ENCODE measurements around the gene SP3. TPM values are rescaled to one million over a fixed set of nuclear protein-coding genes. Genes with fewer than 3 reads are reported as not detected.

The SP3 gene
- total and polyA plus RNA-seq, 2 of the 8 experiments (the other 6 are each of a cell fraction or from before 2014, with no cell fraction given): 31.0 to 92.1 TPM

- TF ChIP-seq CHD1 (IDR thresholded peaks at IDR 0.05; ENCODE audit: low read depth, low read length): no peak; the same call in 1 of the 2 replicates
- peak in 1 of 2 experiments; percentile 32; a peak in 2 of 3 replicates for TF ChIP-seq POLR2A (IDR thresholded peaks at IDR 0.05; ENCODE audit: control extremely low read depth in 1 of 2, low read depth in 2 of 2, low read length in 2 of 2)
- TF ChIP-seq JUND (IDR thresholded peaks at IDR 0.05; ENCODE audit: low read length): no peak
- peak; percentile 46; the same call in 1 of the 2 replicates for TF ChIP-seq CREB1 (IDR thresholded peaks at IDR 0.05)
- no peak for TF ChIP-seq EZH2 (IDR thresholded peaks at IDR 0.05; ENCODE audit: low read depth, low read length, severe bottlenecking)
- no peak for TF ChIP-seq SIX5 (IDR thresholded peaks at IDR 0.05; ENCODE audit: low read depth, low read length)
- no peak for TF ChIP-seq CBX8 (IDR thresholded peaks at IDR 0.05; ENCODE audit: borderline replicate concordance, low read depth, low read length)
- no peak for TF ChIP-seq FOSL1 (IDR thresholded peaks at IDR 0.05; ENCODE audit: insufficient read depth, low read depth, low read length)
- no peak; the same call in 1 of the 2 replicates for TF ChIP-seq POLR2AphosphoS5 (IDR thresholded peaks at IDR 0.05; ENCODE audit: low read depth, low read length)
- no peak for TF ChIP-seq YY1 (IDR thresholded peaks at IDR 0.05; ENCODE audit: low read depth, low read length)
- no peak for TF ChIP-seq CBX5 (IDR thresholded peaks at IDR 0.05; ENCODE audit: low read depth, low read length)
- no peak for TF ChIP-seq CEBPB (IDR thresholded peaks at IDR 0.05; ENCODE audit: low read depth, low read length)
- TF ChIP-seq CHD2 (IDR thresholded peaks at IDR 0.05; ENCODE audit: low read length): peak; percentile 86
- TF ChIP-seq CTBP2 (IDR thresholded peaks at IDR 0.05; ENCODE audit: borderline replicate concordance, insufficient read depth, insufficient read length, low read length): peak; percentile 43
- TF ChIP-seq BRCA1 (IDR thresholded peaks at IDR 0.05; ENCODE audit: low read depth, low read length): no peak
- peak; percentile 98 for TF ChIP-seq ASH2L (IDR thresholded peaks at IDR 0.05; ENCODE audit: low read length)
- no peak for TF ChIP-seq HDAC6 (IDR thresholded peaks at IDR 0.05; ENCODE audit: low read depth, low read length)
- no peak for TF ChIP-seq HDAC2 (IDR thresholded peaks at IDR 0.05; ENCODE audit: borderline replicate concordance in 1 of 2, low read depth in 2 of 2, low read length in 2 of 2)
- no peak for TF ChIP-seq BACH1 (IDR thresholded peaks at IDR 0.05; ENCODE audit: low read length)
- TF ChIP-seq TCF12 (IDR thresholded peaks at IDR 0.05; ENCODE audit: low read depth, low read length): no peak
- TF ChIP-seq KDM1A (IDR thresholded peaks at IDR 0.05; ENCODE audit: borderline replicate concordance, low read length): no peak
- no peak for TF ChIP-seq BCL11A (IDR thresholded peaks at IDR 0.05; ENCODE audit: low read depth in 2 of 2, low read length in 2 of 2)
- TF ChIP-seq MAX (IDR thresholded peaks at IDR 0.05): no peak
- no peak for TF ChIP-seq CTCF (IDR thresholded peaks at IDR 0.05; ENCODE audit: control extremely low read depth in 1 of 3, insufficient read depth in 1 of 3, low read depth in 1 of 3, low read length in 3 of 3)
Measured at GRCh38 chr2:173965372-173966025, at the start of gene SP3 (continued).

All from H1 (cell line).